Measurements from ENCODE around the gene RAD18.

DNA sequence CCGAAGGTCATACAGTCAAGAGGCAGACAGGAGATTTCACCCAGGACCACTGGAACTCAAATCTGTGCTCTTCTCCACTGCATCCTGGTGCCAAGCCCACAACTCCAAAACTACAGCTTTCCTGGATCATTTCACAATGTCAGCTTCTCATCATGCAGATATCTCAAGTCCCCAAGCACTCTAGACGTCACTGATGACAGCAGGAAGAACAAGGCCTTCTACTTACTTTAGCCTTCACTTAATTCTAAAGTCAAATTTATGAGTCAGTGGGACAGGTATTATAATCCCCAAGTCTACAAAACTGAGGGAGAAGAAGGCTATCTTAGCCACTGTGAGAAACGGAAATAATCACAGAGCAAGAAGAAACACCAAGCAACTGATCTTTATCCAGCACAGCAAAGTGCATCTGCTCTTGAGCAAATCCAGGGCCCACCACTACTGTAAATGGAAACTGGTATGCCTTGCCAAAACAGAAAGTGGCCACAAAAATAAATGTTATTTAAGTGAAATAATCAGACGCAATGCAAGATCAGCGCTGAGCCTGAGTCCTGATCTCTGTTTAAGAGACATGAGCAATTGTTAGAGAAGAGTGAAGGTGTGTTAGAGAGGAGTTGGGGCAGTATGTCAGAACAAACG, 928 bp downstream of the RAD18 start:
- TF ChIP-seq, protein P1, sequence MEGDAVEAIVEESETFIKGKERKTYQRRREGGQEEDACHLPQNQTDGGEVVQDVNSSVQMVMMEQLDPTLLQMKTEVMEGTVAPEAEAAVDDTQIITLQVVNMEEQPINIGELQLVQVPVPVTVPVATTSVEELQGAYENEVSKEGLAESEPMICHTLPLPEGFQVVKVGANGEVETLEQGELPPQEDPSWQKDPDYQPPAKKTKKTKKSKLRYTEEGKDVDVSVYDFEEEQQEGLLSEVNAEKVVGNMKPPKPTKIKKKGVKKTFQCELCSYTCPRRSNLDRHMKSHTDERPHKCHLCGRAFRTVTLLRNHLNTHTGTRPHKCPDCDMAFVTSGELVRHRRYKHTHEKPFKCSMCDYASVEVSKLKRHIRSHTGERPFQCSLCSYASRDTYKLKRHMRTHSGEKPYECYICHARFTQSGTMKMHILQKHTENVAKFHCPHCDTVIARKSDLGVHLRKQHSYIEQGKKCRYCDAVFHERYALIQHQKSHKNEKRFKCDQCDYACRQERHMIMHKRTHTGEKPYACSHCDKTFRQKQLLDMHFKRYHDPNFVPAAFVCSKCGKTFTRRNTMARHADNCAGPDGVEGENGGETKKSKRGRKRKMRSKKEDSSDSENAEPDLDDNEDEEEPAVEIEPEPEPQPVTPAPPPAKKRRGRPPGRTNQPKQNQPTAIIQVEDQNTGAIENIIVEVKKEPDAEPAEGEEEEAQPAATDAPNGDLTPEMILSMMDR (IDR thresholded peaks at IDR 0.05): no peak
- TF ChIP-seq TCF7L2 (IDR thresholded peaks at IDR 0.05; ENCODE audit: low read depth, low read length) (no peak), SIN3A (IDR thresholded peaks at IDR 0.05; ENCODE audit: borderline replicate concordance, insufficient read depth, low read depth, low read length) (no peak)

All from Panc1 (cell line).